ENCODE data around the gene CDK2AP2. TPM values are rescaled to one million over a fixed set of nuclear protein-coding genes. Genes with fewer than 3 reads are reported as not detected.

Gene CDK2AP2
- total and polyA plus RNA-seq, 2 donors (not counting 3 experiments of a cell fraction or from before 2014, with no cell fraction given) = 81.2 to 143 TPM

DNA sequence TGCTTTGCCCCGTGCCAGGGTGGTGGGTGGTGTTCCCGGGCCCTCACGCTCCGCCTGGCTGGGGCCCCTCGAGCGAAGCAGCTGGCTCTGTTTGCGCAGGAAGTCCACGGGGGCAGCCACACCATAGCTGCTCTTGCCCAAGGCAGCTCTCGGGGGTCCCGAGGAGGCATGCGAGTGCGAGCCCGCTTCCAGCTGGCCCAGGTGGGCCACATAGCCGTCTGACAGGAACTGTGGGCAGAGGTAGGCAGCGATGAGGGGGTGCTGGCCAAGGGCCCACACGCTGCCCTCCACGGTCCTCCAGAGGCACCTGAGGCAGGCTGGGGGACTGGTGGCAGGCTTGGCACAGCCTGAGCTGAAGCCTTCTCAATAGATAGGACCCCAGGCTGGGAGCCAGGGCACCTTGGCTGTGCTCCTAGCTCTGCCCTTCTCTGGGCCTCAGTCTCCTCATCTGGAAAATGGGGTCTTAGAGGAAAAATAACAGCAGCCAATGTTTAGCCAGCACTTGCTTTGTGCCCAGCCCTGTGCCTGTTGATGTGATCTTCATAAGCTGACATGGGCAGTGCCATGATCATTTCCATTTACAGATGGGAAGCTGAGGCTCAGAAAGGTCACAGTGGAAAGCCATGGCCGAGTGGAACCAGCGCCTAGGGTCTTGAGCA lies 15.8 kb downstream of the CDK2AP2 start:
- no peak overlapping the region for H3K27ac ChIP-seq (ENCODE audit: insufficient read depth, low read depth, low read length)
- H3K79me2 ChIP-seq (ENCODE audit: control insufficient read depth, insufficient read depth, low read length) = no peaks in the 10 kb centered on the region
- dilution Hi-C loops (cut with MboI; ENCODE audit: extremely low pct_ligation_motif_present, low sequenced_read_pairs) = no loop called here
- no TSS peak for BruUV-seq (replicated peaks)
- no peak overlapping the region for H3K9ac ChIP-seq (replicated peaks; ENCODE audit: extremely low read depth, insufficient read depth, low read length)
- TF ChIP-seq, protein P1, sequence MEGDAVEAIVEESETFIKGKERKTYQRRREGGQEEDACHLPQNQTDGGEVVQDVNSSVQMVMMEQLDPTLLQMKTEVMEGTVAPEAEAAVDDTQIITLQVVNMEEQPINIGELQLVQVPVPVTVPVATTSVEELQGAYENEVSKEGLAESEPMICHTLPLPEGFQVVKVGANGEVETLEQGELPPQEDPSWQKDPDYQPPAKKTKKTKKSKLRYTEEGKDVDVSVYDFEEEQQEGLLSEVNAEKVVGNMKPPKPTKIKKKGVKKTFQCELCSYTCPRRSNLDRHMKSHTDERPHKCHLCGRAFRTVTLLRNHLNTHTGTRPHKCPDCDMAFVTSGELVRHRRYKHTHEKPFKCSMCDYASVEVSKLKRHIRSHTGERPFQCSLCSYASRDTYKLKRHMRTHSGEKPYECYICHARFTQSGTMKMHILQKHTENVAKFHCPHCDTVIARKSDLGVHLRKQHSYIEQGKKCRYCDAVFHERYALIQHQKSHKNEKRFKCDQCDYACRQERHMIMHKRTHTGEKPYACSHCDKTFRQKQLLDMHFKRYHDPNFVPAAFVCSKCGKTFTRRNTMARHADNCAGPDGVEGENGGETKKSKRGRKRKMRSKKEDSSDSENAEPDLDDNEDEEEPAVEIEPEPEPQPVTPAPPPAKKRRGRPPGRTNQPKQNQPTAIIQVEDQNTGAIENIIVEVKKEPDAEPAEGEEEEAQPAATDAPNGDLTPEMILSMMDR (IDR thresholded peaks at IDR 0.05; ENCODE audit: extremely low read depth in 1 of 2, insufficient read depth in 1 of 2, low read depth in 1 of 2, low read length in 2 of 2) = no peak
- TF ChIP-seq GATA2 (IDR thresholded peaks at IDR 0.05; ENCODE audit: insufficient read depth, insufficient read length, low read depth, low read length) = no peak
- no peak for TF ChIP-seq MYC (IDR thresholded peaks at IDR 0.05; ENCODE audit: low read depth, low read length)
- no peak for TF ChIP-seq POLR2AphosphoS5 (IDR thresholded peaks at IDR 0.05; ENCODE audit: insufficient read depth, low read depth, low read length)
- no peak for TF ChIP-seq FOS (IDR thresholded peaks at IDR 0.05; ENCODE audit: borderline replicate concordance, insufficient read depth, low read length)
- no peak for TF ChIP-seq POLR2A (IDR thresholded peaks at IDR 0.05; ENCODE audit: low read depth, low read length)
- H2AFZ ChIP-seq (ENCODE audit: low read depth, low read length) = no peak overlapping the region
- DNase-seq (ENCODE audit: low read depth, low spot score) (no peak), FAIRE-seq (no peak)
- H3K4me2 ChIP-seq (ENCODE audit: insufficient read depth, low read length) = no peak overlapping the region
- H3K27me3 ChIP-seq (ENCODE audit: control insufficient read depth in 2 of 2, insufficient read depth in 2 of 2, low read length in 2 of 2) = no peaks in the 10 kb centered on the region
- H3K36me3 ChIP-seq (ENCODE audit: control insufficient read depth in 2 of 2, extremely low read depth in 1 of 2, insufficient read depth in 2 of 2, low read length in 2 of 2) = peaks cover 0 to 9% of the 10 kb centered on the region in 2 experiments
- H3K9me1 ChIP-seq (replicated peaks; ENCODE audit: control insufficient read depth, extremely low read depth, insufficient read depth, low read length) = no peaks in the 10 kb centered on the region
- intact Hi-C loops (cut with micrococcal nuclease) = no loop called here
- H3K4me3 ChIP-seq (replicated peaks in 1 of 3; ENCODE audit: insufficient read depth in 1 of 3, low read depth in 1 of 3, low read length in 3 of 3) = no peak overlapping the region
- CTCF ChIA-PET = interaction anchor here (1.0 to 2.6 kb wide), 2 partner anchors 9 to 90 kb away, joined by 3 to 10 read pairs; partner anchors contain the start of genes AIP and PPP1CA
- H4K20me1 ChIP-seq (replicated peaks; ENCODE audit: control insufficient read depth, extremely low read depth, insufficient read depth, low read length) = no peaks in the 10 kb centered on the region
- H3K4me1 ChIP-seq (ENCODE audit: control insufficient read depth, extremely low read depth, insufficient read depth, low read length) = no peaks in the 10 kb centered on the region
- no peaks in the 10 kb centered on the region for H3K9me3 ChIP-seq (replicated peaks; ENCODE audit: control insufficient read depth, insufficient read depth, low read length)
- POLR2A ChIA-PET = no interaction called here

Measured in endothelial cell of umbilical vein (primary cell).